Measurements from ENCODE around the gene SGCE.

GRCh38 chr7:94561841-94562514 is 94.0 kb downstream of the SGCE start:
- TF ChIP-seq CTCF (conservative IDR thresholded peaks at IDR 0.05; ENCODE audit: low read length) (no peak), EZH2phosphoT487 (IDR thresholded peaks at IDR 0.05; ENCODE audit: borderline replicate concordance) (no peak)

Measured in Loucy (cell line).